Mucosa of rectum (tissue), 2 donors: Measurements from ENCODE around the gene KCNB1.
"Not testable (repeated sequence)": the region's sequence is repeated elsewhere in the genome, so short reads cannot be mapped to it uniquely, and the experiment has no call there.

Experiments
- H3K27ac ChIP-seq, 2 donors: one replicate each; pipeline ENCODE4 v1.7.0; 2013; ENCODE audit warnings: inconsistent platforms in 2 of 2, low read depth in 2 of 2, low read length in 2 of 2
- H3K27me3 ChIP-seq, 2 donors: one replicate each; pipeline ENCODE4 v1.7.0; 2013; ENCODE audit warnings: low read length in 2 of 2; ENCODE audit not compliant: control insufficient read depth in 2 of 2, insufficient read depth in 2 of 2
- H3K36me3 ChIP-seq, 2 donors: one replicate each; pipeline ENCODE4 v1.7.0; 2013; ENCODE audit warnings: low read length in 2 of 2; ENCODE audit not compliant: control insufficient read depth in 2 of 2, insufficient read depth in 2 of 2
- H3K4me1 ChIP-seq, 2 donors: one replicate each; pipeline ENCODE4 v1.7.0; 2013; ENCODE audit warnings: low read length in 2 of 2, mild to moderate bottlenecking in 1 of 2; ENCODE audit not compliant: control insufficient read depth in 2 of 2, insufficient read depth in 2 of 2
- H3K4me3 ChIP-seq, 2 donors: one replicate each; pipeline ENCODE4 v1.7.0; 2013; ENCODE audit warnings: low read length in 2 of 2
- H3K9ac ChIP-seq, 2 donors: one replicate each; pipeline ENCODE4 v1.7.0; 2013; ENCODE audit warnings: low read length in 2 of 2, low read depth in 1 of 2, mild to moderate bottlenecking in 1 of 2
- H3K9me3 ChIP-seq, 2 donors: one replicate each; pipeline ENCODE4 v1.7.0; 2013; ENCODE audit warnings: low read length in 2 of 2; ENCODE audit not compliant: control insufficient read depth in 2 of 2
- donor health status: healthy.
- donor health status: Normal muscosa, but diverticular disease.

Gene KCNB1

GRCh38 chr20:49415668-49416044 lies 66.8 kb downstream of the KCNB1 start:
- Histone ChIP-seq H3K36me3 (no peaks in the 10 kb centered on the region), H3K9ac (no peak overlapping the region), H3K9me3 (no peaks in the 10 kb centered on the region), H3K4me3 (no peak overlapping the region), H3K4me1 (peaks cover 6 to 8% of the 10 kb centered on the region in 2 donors), H3K27ac (no peak overlapping the region), H3K27me3 (no peaks in the 10 kb centered on the region)

- peaks cover 5 to 6% of the 10 kb centered on the region in 2 donors for H3K4me1 ChIP-seq
- H3K36me3 ChIP-seq = no peaks in the 10 kb centered on the region
- H3K27ac ChIP-seq = peak overlapping the region in 1 of 2 donors; percentile 32
- no peaks in the 10 kb centered on the region for H3K27me3 ChIP-seq
- H3K4me3 ChIP-seq = no peak overlapping the region
- no peaks in the 10 kb centered on the region for H3K9me3 ChIP-seq
- no peak overlapping the region for H3K9ac ChIP-seq
Observed at GRCh38 chr20:49415005-49415667, 67.3 kb downstream of the KCNB1 start.

DNA sequence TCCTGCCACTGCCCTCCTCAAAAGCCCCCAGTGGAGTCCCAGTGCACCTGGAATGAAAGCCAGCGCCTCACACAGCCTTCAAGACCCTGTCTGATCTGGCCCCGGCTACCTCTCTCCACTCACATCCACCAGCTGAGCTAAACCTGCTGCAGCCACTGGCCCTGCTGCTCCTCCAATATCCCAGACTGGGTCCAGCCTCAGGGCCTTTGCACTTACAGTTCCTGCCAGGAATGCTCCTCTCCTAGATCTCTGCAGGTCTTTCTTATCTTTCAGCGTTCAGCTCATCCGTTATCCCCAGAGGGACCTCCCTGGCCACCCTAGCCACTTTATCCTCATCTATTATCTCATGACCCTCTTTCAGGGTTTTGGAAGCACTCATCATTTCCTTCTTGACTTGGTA lies 68.8 kb downstream of the KCNB1 start:
- no peaks in the 10 kb centered on the region for H3K36me3 ChIP-seq
- H3K4me3 ChIP-seq = no peak overlapping the region
- no peak overlapping the region for H3K9ac ChIP-seq
- H3K9me3 ChIP-seq = no peaks in the 10 kb centered on the region
- peaks cover 0 to 2% of the 10 kb centered on the region in 2 donors for H3K4me1 ChIP-seq
- no peak overlapping the region for H3K27ac ChIP-seq
- no peaks in the 10 kb centered on the region for H3K27me3 ChIP-seq

GRCh38 chr20:49412953-49413352 lies 69.5 kb downstream of the KCNB1 start:
- Histone ChIP-seq H3K9ac (no peak overlapping the region), H3K27me3 (no peaks in the 10 kb centered on the region), H3K4me1 (peaks cover 0 to 2% of the 10 kb centered on the region in 2 donors), H3K4me3 (no peak overlapping the region), H3K9me3 (no peaks in the 10 kb centered on the region), H3K36me3 (no peaks in the 10 kb centered on the region), H3K27ac (no peak overlapping the region)

- Histone ChIP-seq H3K27me3 (no peaks in the 10 kb centered on the region), H3K27ac (no peak overlapping the region), H3K4me1 (peaks cover 0 to 2% of the 10 kb centered on the region in 2 donors), H3K36me3 (no peaks in the 10 kb centered on the region), H3K9me3 (no peaks in the 10 kb centered on the region), H3K4me3 (no peak overlapping the region), H3K9ac (no peak overlapping the region)
Observed at GRCh38 chr20:49412254-49412653, 70.2 kb downstream of the KCNB1 start.

DNA sequence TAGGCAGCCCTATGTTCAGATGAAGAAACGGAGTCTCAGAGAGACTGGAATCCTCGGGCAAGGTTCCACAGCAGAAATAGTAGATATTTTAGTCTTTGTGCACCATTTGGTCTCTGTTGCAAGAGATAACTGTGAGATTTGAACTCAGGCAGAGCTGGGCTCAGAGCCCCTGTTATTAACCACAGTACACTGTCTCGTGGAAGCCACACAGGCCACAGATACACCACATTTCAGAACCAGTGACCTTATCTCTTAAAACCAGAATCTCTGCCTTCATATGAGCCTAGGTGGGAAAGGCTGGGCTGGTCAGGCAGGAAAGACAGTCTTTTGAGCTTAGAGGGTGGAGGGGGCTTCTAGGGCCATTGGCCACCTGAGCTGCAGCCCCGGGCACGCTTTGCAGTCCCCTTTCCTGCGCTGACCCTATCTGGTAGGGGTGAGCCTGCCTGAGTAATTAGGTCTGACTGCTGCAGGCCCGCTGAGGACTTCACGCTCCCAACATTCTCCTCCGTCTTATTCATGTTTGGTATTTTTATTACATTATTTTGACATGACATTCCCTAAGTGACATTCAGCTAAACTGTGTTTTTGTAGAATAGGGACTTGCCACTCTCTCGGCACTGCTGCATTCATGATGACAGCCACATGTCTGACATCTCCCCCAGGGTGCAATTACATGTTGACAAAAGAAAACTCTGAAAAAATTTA lies 71.1 kb downstream of the KCNB1 start:
- Histone ChIP-seq H3K27ac (no peak overlapping the region), H3K4me1 (peaks cover 0 to 2% of the 10 kb centered on the region in 2 donors), H3K9me3 (no peaks in the 10 kb centered on the region), H3K4me3 (no peak overlapping the region), H3K27me3 (no peaks in the 10 kb centered on the region), H3K9ac (no peak overlapping the region), H3K36me3 (no peaks in the 10 kb centered on the region)

- not testable (repeated sequence) for H3K27ac ChIP-seq, H3K27me3 ChIP-seq
Observed at GRCh38 chr20:49409975-49410621, 72.4 kb downstream of the KCNB1 start.

DNA sequence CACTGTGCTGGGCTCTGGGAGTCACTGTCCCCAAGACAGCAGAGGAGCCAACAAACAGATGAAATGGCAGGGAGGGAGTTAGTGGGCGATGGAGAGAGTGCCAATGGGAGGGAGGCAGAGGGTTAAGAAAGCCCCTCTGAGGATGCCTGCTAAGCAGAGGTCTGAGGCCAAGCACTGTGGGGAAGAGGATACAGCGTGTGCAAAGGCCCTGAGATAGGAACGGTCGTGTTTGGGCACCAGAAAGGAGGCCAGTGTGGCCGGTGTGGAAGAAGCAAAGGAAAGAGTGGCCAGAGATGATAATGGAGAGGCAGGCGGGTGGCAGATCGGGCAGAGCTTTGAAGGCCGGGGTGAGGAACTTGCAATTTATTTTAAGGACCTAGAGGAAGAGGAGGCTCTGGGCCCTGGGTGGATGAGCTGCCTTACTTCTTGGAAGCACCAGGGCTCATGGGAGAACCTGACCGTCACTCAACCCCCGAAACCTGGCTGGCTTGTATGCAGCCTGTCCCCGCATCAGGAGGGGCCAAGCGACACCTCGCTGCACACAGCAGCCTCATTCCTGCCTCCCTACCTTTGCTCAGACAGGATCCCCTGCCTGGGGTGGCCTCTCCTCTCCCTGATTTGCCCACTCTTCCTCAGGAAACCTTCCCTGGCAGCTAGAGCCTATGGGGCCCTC lies 73.0 kb downstream of the KCNB1 start:
- Histone ChIP-seq H3K9ac (no peak overlapping the region), H3K27me3 (no peaks in the 10 kb centered on the region), H3K9me3 (no peaks in the 10 kb centered on the region), H3K36me3 (no peaks in the 10 kb centered on the region), H3K27ac (no peak overlapping the region), H3K4me3 (no peak overlapping the region), H3K4me1 (peaks cover 0 to 2% of the 10 kb centered on the region in 2 donors)

More at GRCh38 chr20:49409975-49410621, 72.4 kb downstream of the KCNB1 start:
- not testable (repeated sequence) for H3K9me3 ChIP-seq, H3K36me3 ChIP-seq, H3K4me3 ChIP-seq, H3K9ac ChIP-seq, H3K4me1 ChIP-seq

DNA sequence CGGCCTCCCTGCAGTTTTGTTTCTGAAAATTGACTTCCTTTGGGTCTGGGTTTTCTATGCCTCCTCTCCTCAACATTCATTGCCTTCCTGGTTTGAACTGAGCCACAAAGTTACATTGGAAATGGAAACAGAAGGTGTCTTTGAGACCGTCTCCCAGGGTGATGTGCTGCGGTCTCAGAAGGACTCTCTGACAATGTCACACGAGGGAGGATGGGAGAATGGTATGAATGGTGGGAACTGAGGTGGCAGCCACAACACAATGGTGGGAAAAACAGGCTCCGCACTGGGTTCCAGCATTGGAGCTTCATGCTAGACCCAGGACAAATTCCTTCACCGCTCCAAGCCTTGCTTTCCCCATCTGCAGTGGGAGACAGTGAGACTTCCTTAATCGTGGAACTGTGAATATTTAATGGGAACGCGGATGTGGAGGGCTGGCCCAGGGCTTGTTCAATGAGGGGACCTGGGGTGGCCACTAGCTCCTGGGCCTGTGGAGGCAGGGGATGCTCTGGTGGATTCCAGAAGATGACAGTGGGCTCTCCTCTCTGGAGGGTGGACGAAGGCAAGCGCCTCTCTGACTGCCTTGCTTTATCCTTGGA lies 73.9 kb downstream of the KCNB1 start:
- H3K4me3 ChIP-seq = no peak overlapping the region
- no peaks in the 10 kb centered on the region for H3K36me3 ChIP-seq
- no peaks in the 10 kb centered on the region for H3K27me3 ChIP-seq
- no peaks in the 10 kb centered on the region for H3K9me3 ChIP-seq
- H3K9ac ChIP-seq = no peak overlapping the region
- no peak overlapping the region for H3K27ac ChIP-seq
- H3K4me1 ChIP-seq = peaks cover 0 to 2% of the 10 kb centered on the region in 2 donors
